ENCODE results near the gene RNFT2.

GRCh38 chr12:116779597-116779996 is 41.5 kb downstream of the RNFT2 start:
- no peak for TF ChIP-seq CTCF (IDR thresholded peaks at IDR 0.05)
- no peak for TF ChIP-seq POLR2A (IDR thresholded peaks at IDR 0.05)

Data from Peyer's patch (tissue), 4 donors.